Dendritic cell treated with granulocyte-macrophage colony-stimulating factor and Interleukin-4, amounts not matched to agents 40 ng/mL and 50 ng/mL, for 4 days (primary cell): ENCODE data around the gene ADAMTS14.
"Not testable (repeated sequence)": the region's sequence is repeated elsewhere in the genome, so short reads cannot be mapped to it uniquely, and the experiment has no call there.

Experiments used
- H3K27ac Mint-ChIP-seq: one replicate; pipeline ENCODE4 v1.8.0; 2022; ENCODE audit warnings: mild to moderate bottlenecking, mixed read lengths
- H3K27me3 Mint-ChIP-seq: one replicate; pipeline ENCODE4 v1.8.0; 2022; ENCODE audit warnings: mild to moderate bottlenecking, mixed read lengths
- H3K36me3 Mint-ChIP-seq: one replicate; pipeline ENCODE4 v1.8.0; 2022; ENCODE audit warnings: low read depth, mixed read lengths
- H3K4me1 Mint-ChIP-seq: one replicate; pipeline ENCODE4 v1.8.0; 2022; ENCODE audit warnings: low read depth, mixed read lengths
- H3K4me3 Mint-ChIP-seq: one replicate; pipeline ENCODE4 v1.8.0; 2022; ENCODE audit warnings: mild to moderate bottlenecking, moderate library complexity, mixed read lengths
- H3K9me3 Mint-ChIP-seq: one replicate; pipeline ENCODE4 v1.8.0; 2022; ENCODE audit warnings: mixed read lengths
- intact Hi-C: fragments of 100-400 bp; cut with micrococcal nuclease; formaldehyde crosslinking; loops from one replicate; pipeline ENCODE4 v1.15.0; 2022

ADAMTS14 gene, protein sequence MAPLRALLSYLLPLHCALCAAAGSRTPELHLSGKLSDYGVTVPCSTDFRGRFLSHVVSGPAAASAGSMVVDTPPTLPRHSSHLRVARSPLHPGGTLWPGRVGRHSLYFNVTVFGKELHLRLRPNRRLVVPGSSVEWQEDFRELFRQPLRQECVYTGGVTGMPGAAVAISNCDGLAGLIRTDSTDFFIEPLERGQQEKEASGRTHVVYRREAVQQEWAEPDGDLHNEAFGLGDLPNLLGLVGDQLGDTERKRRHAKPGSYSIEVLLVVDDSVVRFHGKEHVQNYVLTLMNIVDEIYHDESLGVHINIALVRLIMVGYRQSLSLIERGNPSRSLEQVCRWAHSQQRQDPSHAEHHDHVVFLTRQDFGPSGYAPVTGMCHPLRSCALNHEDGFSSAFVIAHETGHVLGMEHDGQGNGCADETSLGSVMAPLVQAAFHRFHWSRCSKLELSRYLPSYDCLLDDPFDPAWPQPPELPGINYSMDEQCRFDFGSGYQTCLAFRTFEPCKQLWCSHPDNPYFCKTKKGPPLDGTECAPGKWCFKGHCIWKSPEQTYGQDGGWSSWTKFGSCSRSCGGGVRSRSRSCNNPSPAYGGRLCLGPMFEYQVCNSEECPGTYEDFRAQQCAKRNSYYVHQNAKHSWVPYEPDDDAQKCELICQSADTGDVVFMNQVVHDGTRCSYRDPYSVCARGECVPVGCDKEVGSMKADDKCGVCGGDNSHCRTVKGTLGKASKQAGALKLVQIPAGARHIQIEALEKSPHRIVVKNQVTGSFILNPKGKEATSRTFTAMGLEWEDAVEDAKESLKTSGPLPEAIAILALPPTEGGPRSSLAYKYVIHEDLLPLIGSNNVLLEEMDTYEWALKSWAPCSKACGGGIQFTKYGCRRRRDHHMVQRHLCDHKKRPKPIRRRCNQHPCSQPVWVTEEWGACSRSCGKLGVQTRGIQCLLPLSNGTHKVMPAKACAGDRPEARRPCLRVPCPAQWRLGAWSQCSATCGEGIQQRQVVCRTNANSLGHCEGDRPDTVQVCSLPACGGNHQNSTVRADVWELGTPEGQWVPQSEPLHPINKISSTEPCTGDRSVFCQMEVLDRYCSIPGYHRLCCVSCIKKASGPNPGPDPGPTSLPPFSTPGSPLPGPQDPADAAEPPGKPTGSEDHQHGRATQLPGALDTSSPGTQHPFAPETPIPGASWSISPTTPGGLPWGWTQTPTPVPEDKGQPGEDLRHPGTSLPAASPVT

DNA sequence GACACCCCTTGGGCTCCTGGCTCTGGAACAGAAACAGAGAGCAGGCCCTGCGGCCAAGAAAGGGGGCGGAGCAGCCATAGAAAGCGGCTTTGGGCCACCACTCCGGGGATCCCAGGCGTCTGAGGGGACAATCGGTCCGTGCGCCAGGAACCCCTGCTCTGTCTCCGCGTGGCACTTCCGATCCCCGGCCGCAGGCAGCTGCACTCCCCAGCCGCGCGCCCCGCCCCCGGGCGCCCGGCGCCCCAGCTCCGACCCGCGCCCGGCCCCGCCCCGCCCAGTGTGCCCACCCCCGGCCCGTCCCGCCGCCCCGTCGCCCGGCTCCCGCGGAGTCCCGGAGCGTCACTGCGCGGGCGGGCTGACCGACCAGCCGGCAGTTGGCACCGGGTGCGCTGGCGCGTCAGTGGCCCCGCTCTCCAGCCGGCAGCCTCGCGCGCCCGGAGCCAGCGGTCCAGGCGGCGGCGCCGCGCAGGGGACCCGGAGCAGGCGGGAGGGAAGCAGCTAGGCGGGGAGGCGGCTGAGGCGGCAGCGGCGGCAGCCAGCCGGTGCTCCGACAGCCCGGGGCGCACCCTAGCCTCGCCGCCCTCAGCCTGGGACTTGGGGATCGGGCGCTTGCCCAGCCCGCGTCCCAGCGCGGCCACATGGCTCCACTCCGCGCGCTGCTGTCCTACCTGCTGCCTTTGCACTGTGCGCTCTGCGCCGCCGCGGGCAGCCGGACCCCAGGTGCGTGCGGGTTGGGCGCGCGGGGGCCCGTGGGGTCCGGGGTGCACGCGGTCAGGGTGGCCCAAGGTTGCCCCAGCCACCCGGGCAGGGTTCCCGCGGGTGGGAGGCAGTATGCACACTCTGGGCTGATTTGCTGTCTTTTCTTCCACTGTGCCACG, at the start of gene ADAMTS14:
ADAMTS14 (plus strand) TSS at position 342 of the 878 bp plus-strand sequence; CDS start at position 639, 297 bp downstream.
- intact Hi-C loops, result loop anchor here (2.0 to 5.0 kb wide), 2 partner anchors 16 to 85 kb away; no protein-coding TSS in a partner anchor
- Mint-ChIP-seq H3K27me3 (peaks cover 69% of the 10 kb centered on the region), H3K4me1 (peaks cover 67% of the 10 kb centered on the region), H3K9me3 (no peaks in the 10 kb centered on the region), H3K4me3 (peak within 1 kb of the TSS; percentile 63), H3K36me3 (no peaks in the 10 kb centered on the region), H3K27ac (peak within 1 kb of the TSS; percentile 10)

DNA sequence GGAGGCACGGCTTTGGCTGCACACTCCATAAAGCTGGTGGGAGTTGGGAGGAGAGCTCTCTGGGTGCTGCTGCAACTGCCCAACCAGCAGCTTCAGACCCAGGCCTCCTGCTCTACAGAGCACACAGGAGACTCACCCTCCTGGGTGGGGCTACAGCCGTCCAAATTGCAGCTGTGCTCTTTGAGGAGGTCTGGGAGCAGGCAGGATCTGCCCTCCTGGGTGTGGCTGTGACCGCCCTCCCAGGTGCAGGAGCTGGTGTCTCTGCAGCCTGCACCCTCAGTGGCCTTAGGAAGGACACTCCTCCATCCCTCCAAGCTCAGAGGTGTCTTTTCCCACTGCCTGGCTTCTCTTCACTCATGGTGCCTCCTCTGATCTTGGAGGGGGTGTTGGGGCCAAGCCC, 49.8 kb upstream of the ADAMTS14 start:
- no peak overlapping the region for H3K27ac Mint-ChIP-seq
- intact Hi-C loops, result no loop called here
- H3K9me3 Mint-ChIP-seq, result peaks cover 9% of the 10 kb centered on the region
- H3K36me3 Mint-ChIP-seq, result no peaks in the 10 kb centered on the region
- peaks cover 23% of the 10 kb centered on the region for H3K27me3 Mint-ChIP-seq
- peaks cover 17% of the 10 kb centered on the region for H3K4me1 Mint-ChIP-seq
- H3K4me3 Mint-ChIP-seq, result no peak overlapping the region

DNA sequence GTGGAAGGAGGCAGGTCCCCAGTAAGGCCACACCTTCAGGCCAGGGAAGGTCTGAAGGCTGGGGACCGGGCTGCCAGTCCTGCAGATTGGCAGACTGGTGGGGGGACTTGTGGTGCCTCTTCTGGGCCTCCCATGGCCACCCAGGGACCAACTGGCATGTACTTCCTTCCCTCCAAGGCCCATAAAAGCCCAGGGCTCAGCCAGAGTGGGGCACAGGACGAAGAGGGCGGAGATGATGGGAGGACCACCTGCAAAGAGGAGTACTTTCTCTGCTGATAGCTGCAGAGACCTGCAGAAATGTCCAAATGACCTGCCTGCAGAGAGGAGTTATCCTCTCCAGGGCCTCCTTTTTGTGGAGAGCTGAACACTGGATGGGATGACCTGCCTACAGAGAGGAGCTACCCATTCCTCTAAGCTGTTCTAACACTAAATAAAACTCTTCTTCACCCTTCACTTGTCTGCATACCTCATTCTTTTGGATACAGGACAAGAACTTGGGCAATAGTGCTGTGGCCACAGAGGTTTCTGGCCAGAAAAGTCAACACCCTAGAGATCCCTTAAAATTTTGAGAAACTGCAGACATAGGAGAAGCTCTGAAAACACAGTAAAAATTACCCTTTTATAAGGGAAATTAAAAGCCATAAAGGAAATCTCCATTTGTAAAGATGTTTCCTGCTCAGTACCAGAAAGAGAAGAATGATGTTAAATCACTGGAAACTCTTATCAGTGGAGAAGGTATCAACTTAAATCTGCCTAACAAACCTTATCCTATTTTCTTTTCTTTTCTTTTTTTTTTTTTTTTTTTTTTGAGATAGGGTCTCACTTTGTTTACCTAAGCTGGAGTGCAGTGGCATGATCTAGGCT, 49.1 kb upstream of the ADAMTS14 start:
- peaks cover 17% of the 10 kb centered on the region for H3K4me1 Mint-ChIP-seq
- no peak overlapping the region for H3K4me3 Mint-ChIP-seq
- H3K27me3 Mint-ChIP-seq, result peaks cover 22% of the 10 kb centered on the region
- H3K9me3 Mint-ChIP-seq, result peaks cover 9% of the 10 kb centered on the region
- H3K36me3 Mint-ChIP-seq, result no peaks in the 10 kb centered on the region
- H3K27ac Mint-ChIP-seq, result no peak overlapping the region
- intact Hi-C loops, result no loop called here

DNA sequence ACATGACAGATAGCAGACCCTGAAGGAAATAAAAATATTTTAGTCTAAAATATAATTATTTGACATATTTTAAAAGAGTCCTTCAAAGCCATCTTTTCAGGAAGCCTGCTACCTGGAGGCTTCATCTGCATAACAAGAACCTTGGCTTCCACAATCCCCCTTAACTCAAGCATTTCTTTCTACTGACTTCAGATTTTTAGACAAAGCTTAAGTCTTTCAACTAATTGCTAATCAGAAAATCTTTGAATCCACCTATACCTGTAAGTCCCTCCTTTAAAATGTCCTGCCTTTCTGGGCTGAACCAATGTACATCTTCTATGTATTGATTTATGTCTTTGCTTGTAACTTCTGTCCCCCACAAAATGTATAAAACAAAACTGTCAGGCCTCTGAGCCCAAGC, 46.2 kb upstream of the ADAMTS14 start:
- intact Hi-C loops, result no loop called here
- H3K4me1 Mint-ChIP-seq, result peaks cover 17% of the 10 kb centered on the region
- H3K36me3 Mint-ChIP-seq, result no peaks in the 10 kb centered on the region
- H3K27me3 Mint-ChIP-seq, result peaks cover 28% of the 10 kb centered on the region
- no peak overlapping the region for H3K27ac Mint-ChIP-seq
- no peak overlapping the region for H3K4me3 Mint-ChIP-seq
- H3K9me3 Mint-ChIP-seq, result peaks cover 11% of the 10 kb centered on the region

DNA sequence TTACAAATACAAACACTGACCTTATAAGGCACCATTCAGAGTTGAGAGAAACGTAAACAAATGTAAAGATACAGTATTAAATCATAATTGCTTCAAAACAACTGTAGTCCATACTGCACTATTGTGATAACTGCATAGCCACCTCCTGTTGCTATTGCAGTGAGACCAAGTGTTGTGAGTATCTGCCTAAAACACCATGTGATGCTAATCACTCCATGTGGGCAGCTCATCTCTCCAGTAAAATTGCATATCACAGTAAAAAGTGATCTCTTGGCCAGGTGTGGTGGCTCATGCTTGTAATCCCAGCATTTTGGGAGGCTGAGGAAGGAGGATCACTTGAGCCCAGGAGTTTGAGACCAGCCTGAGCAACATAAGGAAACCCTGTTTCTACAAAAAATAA, 43.0 kb upstream of the ADAMTS14 start:
- intact Hi-C loops, result no loop called here
- H3K27ac Mint-ChIP-seq, result no peak overlapping the region
- peaks cover 6% of the 10 kb centered on the region for H3K4me1 Mint-ChIP-seq
- H3K4me3 Mint-ChIP-seq, result no peak overlapping the region
- H3K36me3 Mint-ChIP-seq, result no peaks in the 10 kb centered on the region
- peaks cover 34% of the 10 kb centered on the region for H3K27me3 Mint-ChIP-seq
- peaks cover 11% of the 10 kb centered on the region for H3K9me3 Mint-ChIP-seq

DNA sequence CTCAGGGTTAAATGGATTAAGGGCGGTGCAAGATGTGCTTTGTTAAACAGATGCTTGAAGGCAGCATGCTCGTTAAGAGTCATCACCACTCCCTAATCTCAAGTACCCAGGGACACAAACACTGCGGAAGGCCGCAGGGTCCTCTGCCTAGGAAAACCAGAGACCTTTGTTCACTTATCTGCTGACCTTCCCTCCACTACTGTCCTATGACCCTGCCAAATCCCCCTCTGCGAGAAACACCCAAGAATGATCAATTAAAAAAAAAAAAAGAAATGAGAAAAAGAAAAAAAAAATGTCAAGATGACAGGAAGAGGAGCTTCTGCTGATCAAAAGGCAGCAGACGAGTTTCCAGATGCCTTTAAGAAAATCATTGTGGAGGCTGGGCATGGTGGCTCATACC, 40.6 kb upstream of the ADAMTS14 start:
- H3K4me1 Mint-ChIP-seq, intact Hi-C loops, H3K27ac Mint-ChIP-seq, H3K4me3 Mint-ChIP-seq, H3K36me3 Mint-ChIP-seq: not testable (repeated sequence)
- peaks cover 28% of the 10 kb centered on the region for H3K27me3 Mint-ChIP-seq
- peaks cover 11% of the 10 kb centered on the region for H3K9me3 Mint-ChIP-seq

DNA sequence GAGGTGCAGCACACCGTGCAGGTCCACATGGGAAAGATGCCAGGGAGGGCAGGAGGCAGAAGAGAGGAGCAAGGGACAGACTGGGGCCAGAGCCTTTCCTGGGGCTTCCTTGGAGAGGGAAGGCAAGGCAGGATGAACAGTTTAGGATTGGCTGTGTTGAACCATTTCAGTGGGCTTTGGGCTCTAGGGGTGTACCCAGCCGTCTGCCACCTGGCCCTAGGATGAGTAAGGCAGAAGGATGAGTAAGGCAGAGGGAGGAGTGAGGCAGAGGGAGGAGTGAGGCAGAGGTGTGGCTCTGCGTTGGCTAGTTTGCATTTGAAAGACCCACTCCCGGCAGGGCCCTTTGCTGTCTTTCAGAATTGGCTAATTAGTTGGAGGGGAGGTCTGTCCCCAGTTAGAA, 38.3 kb upstream of the ADAMTS14 start:
- Mint-ChIP-seq H3K27me3 (peaks cover 26% of the 10 kb centered on the region), H3K4me1 (no peaks in the 10 kb centered on the region), H3K36me3 (no peaks in the 10 kb centered on the region), H3K9me3 (peaks cover 11% of the 10 kb centered on the region), H3K27ac (no peak overlapping the region), H3K4me3 (no peak overlapping the region)
- intact Hi-C loops, result no loop called here

DNA sequence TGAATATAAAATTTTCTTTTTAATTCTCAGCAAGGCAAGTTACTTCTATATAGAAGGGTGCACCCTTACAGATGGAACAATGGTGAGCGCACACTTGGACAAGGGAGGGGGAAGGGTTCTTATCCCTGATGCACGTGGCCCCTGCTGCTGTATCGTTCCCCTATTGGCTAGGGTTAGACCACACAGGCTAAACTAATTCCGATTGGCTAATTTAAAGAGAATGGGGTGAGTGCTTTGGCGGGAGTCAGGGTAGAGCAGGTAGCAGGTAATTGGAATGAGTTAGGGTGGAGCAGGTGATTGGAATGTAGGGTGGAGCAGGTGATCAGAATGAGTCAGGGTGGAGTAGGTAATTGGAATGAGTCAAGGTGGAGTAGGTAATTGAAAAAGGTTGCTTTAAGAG, 37.8 kb upstream of the ADAMTS14 start:
- H3K4me3 Mint-ChIP-seq, H3K36me3 Mint-ChIP-seq, H3K4me1 Mint-ChIP-seq, intact Hi-C loops, H3K27ac Mint-ChIP-seq: not testable (repeated sequence)
- Mint-ChIP-seq H3K27me3 (peaks cover 27% of the 10 kb centered on the region), H3K9me3 (peaks cover 10% of the 10 kb centered on the region)

DNA sequence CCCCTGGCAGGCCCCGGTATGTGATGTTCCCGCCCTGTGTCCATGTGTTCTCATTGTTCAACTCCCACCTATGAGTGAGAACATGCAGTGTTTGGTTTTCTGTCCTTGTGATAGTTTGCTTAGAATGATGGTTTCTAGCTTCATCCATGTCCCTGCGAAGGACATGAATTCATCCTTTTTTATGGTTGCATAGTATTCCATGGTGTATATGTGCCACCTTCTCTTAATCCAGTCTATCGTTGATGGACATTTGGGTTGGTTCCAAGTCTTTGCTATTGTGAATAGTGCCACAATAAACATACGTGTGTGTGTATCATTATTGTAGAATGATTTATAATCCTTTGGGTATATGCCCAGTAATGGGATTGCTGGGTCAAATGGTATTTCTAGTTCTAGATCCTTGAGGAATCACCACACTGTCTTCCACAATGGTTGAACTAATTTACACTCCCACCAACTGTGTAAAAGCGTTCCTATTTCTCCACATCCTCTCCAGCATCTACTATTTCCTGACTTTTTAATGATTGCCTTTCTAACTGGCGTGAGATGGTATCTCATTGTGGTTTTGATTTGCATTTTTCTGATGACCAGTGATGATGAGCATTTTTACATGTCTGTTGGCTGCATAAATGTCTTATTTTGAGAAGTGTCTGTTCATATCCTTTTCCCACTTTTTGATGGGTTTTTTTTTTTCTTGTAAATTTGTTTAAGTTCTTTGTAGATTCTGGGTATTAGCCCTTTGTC, 32.5 kb upstream of the ADAMTS14 start:
- intact Hi-C loops, H3K27ac Mint-ChIP-seq: not testable (repeated sequence)

DNA sequence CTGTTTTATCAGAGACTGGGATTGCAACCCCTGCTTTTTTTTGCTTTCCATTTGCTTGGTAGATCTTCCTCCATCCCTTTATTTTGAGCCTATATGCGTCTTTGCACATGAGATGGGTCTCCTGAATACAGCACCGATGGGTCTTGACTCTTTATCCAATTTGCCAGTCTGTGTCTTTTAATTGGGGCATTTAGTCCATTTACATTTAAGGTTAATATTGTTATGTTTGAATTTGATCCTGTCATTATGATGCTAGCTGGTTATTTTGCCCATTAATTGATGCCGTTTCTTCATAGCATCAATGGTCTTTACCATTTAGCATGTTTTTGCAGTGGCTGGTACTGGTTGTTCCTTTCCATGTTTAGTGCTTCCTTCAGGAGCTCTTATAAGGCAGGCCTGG, 29.0 kb upstream of the ADAMTS14 start:
- Mint-ChIP-seq H3K27me3 (peaks cover 32% of the 10 kb centered on the region), H3K4me1 (peaks cover 36% of the 10 kb centered on the region)
- H3K36me3 Mint-ChIP-seq, intact Hi-C loops, H3K27ac Mint-ChIP-seq, H3K4me3 Mint-ChIP-seq, H3K9me3 Mint-ChIP-seq: not testable (repeated sequence)

More for the DNA sequence above, 32.5 kb upstream of the ADAMTS14 start:
- Mint-ChIP-seq H3K27me3 (peaks cover 20% of the 10 kb centered on the region), H3K4me1 (peaks cover 36% of the 10 kb centered on the region)
- H3K4me3 Mint-ChIP-seq, H3K36me3 Mint-ChIP-seq, H3K9me3 Mint-ChIP-seq: not testable (repeated sequence)

DNA sequence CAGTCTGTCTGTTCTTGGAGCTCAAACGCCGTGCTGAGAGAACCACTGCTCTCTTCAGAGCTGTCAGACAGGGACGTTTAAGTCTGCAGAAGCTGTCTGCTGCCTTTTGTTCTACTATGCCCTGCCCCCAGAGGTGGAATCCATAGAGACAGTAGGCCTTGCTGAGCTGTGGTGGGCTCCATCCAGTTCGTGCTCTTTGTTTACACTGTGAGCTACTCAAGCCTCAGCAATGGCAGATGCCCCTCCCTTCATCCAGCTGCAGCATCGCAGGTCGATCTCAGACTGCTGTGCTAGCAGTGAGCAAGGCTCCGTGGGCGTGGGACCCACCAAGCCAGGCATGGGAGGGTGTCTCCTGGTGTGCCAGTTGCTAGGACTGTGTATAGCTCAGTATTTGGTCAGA, 27.3 kb upstream of the ADAMTS14 start:
- H3K4me1 Mint-ChIP-seq, result peaks cover 33% of the 10 kb centered on the region
- peaks cover 11% of the 10 kb centered on the region for H3K9me3 Mint-ChIP-seq
- intact Hi-C loops, H3K36me3 Mint-ChIP-seq, H3K4me3 Mint-ChIP-seq, H3K27ac Mint-ChIP-seq: not testable (repeated sequence)
- peaks cover 32% of the 10 kb centered on the region for H3K27me3 Mint-ChIP-seq

DNA sequence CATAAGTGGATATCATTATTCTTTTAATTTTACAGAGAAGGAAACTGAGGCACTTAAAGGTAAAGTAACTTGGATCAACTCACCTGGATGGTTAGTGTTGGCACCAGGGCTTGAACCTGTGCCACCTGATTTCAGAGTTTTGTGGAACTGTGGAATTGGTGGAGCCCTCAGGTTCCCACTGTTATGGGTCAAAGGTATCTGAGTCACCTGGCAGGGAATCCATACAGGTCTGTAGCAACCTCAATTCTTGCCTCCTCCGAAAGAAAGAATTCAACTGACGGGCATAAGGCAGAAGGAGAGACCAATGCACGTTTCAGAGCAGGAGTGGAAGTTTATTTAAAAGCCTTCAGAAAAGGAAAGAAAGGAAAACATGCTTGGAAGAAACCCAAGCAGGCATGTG, 25.2 kb upstream of the ADAMTS14 start:
- H3K27ac Mint-ChIP-seq, result no peak overlapping the region
- intact Hi-C loops, result no loop called here
- H3K4me3 Mint-ChIP-seq, result no peak overlapping the region
- H3K4me1 Mint-ChIP-seq, result peaks cover 12% of the 10 kb centered on the region
- peaks cover 20% of the 10 kb centered on the region for H3K9me3 Mint-ChIP-seq
- H3K36me3 Mint-ChIP-seq, result no peaks in the 10 kb centered on the region
- peaks cover 26% of the 10 kb centered on the region for H3K27me3 Mint-ChIP-seq
